ENCODE data around the gene PIWIL4. TPM values are rescaled to one million over a fixed set of nuclear protein-coding genes. Genes with fewer than 3 reads are reported as not detected.

The PIWIL4 gene
- total RNA-seq, 1 donor from 2014 or later, result 1.9 TPM

GRCh38 chr11:94533696-94534630, 33.2 kb upstream of the PIWIL4 start:
- peaks cover 2% of the 10 kb centered on the region for H3K4me1 Mint-ChIP-seq (ENCODE audit: low read depth)
- no peaks in the 10 kb centered on the region for H3K9me3 Mint-ChIP-seq (ENCODE audit: low read depth)
- peaks cover 6% of the 10 kb centered on the region for H3K27me3 Mint-ChIP-seq
- no peak overlapping the region for H3K27ac Mint-ChIP-seq
- DNase-seq (ENCODE audit: low spot score, unreplicated experiment), result no peak
- no peaks in the 10 kb centered on the region for H3K36me3 Mint-ChIP-seq (ENCODE audit: insufficient read depth)
- H3K4me3 Mint-ChIP-seq (ENCODE audit: low read depth), result no peak overlapping the region
- TF ChIP-seq CTCF (IDR thresholded peaks at IDR 0.05; ENCODE audit: unreplicated experiment), result no peak

GRCh38 chr11:94536386-94536785, 30.8 kb upstream of the PIWIL4 start:
- peaks cover 16% of the 10 kb centered on the region for H3K27me3 Mint-ChIP-seq
- H3K27ac Mint-ChIP-seq, result no peak overlapping the region

GRCh38 chr11:94537031-94537600, 30.1 kb upstream of the PIWIL4 start:
- Mint-ChIP-seq H3K4me3 (ENCODE audit: low read depth) (no peak overlapping the region), H3K27me3 (peaks cover 23% of the 10 kb centered on the region), H3K27ac (no peak overlapping the region), H3K36me3 (ENCODE audit: insufficient read depth) (no peaks in the 10 kb centered on the region), H3K4me1 (ENCODE audit: low read depth) (peaks cover 6% of the 10 kb centered on the region), H3K9me3 (ENCODE audit: low read depth) (no peaks in the 10 kb centered on the region)
- TF ChIP-seq CTCF (IDR thresholded peaks at IDR 0.05; ENCODE audit: unreplicated experiment), result no peak
- DNase-seq (ENCODE audit: low spot score, unreplicated experiment), result no peak

More at GRCh38 chr11:94536386-94536785, 30.8 kb upstream of the PIWIL4 start:
- Mint-ChIP-seq H3K4me1 (ENCODE audit: low read depth) (peaks cover 6% of the 10 kb centered on the region), H3K36me3 (ENCODE audit: insufficient read depth) (no peaks in the 10 kb centered on the region), H3K4me3 (ENCODE audit: low read depth) (no peak overlapping the region), H3K9me3 (ENCODE audit: low read depth) (no peaks in the 10 kb centered on the region)
- no peak for TF ChIP-seq CTCF (IDR thresholded peaks at IDR 0.05; ENCODE audit: unreplicated experiment)
- no peak for DNase-seq (ENCODE audit: low spot score, unreplicated experiment)

- Mint-ChIP-seq H3K36me3 (ENCODE audit: insufficient read depth) (no peaks in the 10 kb centered on the region), H3K4me3 (ENCODE audit: low read depth) (no peak overlapping the region), H3K4me1 (ENCODE audit: low read depth) (peaks cover 14% of the 10 kb centered on the region), H3K27me3 (peaks cover 27% of the 10 kb centered on the region), H3K27ac (no peak overlapping the region), H3K9me3 (ENCODE audit: low read depth) (no peaks in the 10 kb centered on the region)
- no peak for TF ChIP-seq CTCF (IDR thresholded peaks at IDR 0.05; ENCODE audit: unreplicated experiment)
- DNase-seq (ENCODE audit: low spot score, unreplicated experiment), result no peak
These were observed 27.7 kb upstream of the PIWIL4 start for GRCh38 chr11:94539420-94539819.

GRCh38 chr11:94543695-94544645, 23.2 kb upstream of the PIWIL4 start, which contains the start of gene FUT4:
TSS of gene FUT4 (plus strand) at chr11:94543921. CDS start at chr11:94544134, 213 bp downstream.
- H3K4me3 Mint-ChIP-seq (ENCODE audit: low read depth), result peak within 1 kb of the TSS; percentile 94
- H3K36me3 Mint-ChIP-seq (ENCODE audit: insufficient read depth), result no peaks in the 10 kb centered on the region
- peaks cover 29% of the 10 kb centered on the region for H3K4me1 Mint-ChIP-seq (ENCODE audit: low read depth)
- H3K27me3 Mint-ChIP-seq, result peaks cover 37% of the 10 kb centered on the region
- H3K27ac Mint-ChIP-seq, result peak within 1 kb of the TSS; percentile 99
- no peaks in the 10 kb centered on the region for H3K9me3 Mint-ChIP-seq (ENCODE audit: low read depth)
- DNase-seq (ENCODE audit: low spot score, unreplicated experiment), result peak; percentile 77
- no peak for TF ChIP-seq CTCF (IDR thresholded peaks at IDR 0.05; ENCODE audit: unreplicated experiment)
